H9 (cell line): ENCODE measurements around the gene GFI1. TPM values are rescaled to one million over a fixed set of nuclear protein-coding genes. Genes with fewer than 3 reads are reported as not detected.

Source experiments
- DNase-seq: peaks from one replicate; pipeline ENCODE4 v3.0.0-alpha.2; 2017
- H2AFZ ChIP-seq: one replicate; pipeline ENCODE4 v1.6.1; 2013; ENCODE audit warnings: mild to moderate bottlenecking, low read length, control low read depth, moderate library complexity
- H2AK5ac ChIP-seq: 2 replicates; pipeline ENCODE4 v1.6.1; 2013; ENCODE audit warnings: low read length, control low read depth, mixed read lengths; ENCODE audit not compliant: insufficient read length
- H2BK120ac ChIP-seq: one replicate; pipeline ENCODE4 v1.6.1; 2013; ENCODE audit warnings: low read depth, mild to moderate bottlenecking, low read length, control low read depth, inconsistent platforms; ENCODE audit not compliant: poor library complexity, severe bottlenecking
- H2BK12ac ChIP-seq: 2 replicates; pipeline ENCODE4 v1.6.1; 2013; ENCODE audit warnings: low read length, control low read depth, mixed read lengths, low read depth; ENCODE audit not compliant: insufficient read length
- H2BK15ac ChIP-seq: 2 replicates; pipeline ENCODE4 v1.6.1; 2013; ENCODE audit warnings: low read depth, low read length, control low read depth
- H2BK20ac ChIP-seq: one replicate; pipeline ENCODE4 v1.6.1; 2013; ENCODE audit warnings: low read depth, mild to moderate bottlenecking, low read length, control low read depth, inconsistent platforms; ENCODE audit not compliant: poor library complexity, severe bottlenecking
- H2BK5ac ChIP-seq: 2 replicates; pipeline ENCODE4 v1.6.1; 2013; ENCODE audit warnings: low read length, control low read depth, mixed read lengths; ENCODE audit not compliant: insufficient read length
- H3K14ac ChIP-seq: 2 replicates; pipeline ENCODE4 v1.6.1; 2013; ENCODE audit warnings: low read length, control low read depth; ENCODE audit not compliant: insufficient read depth
- H3K18ac ChIP-seq: 2 replicates; pipeline ENCODE4 v1.6.1; 2013; ENCODE audit warnings: low read depth, mild to moderate bottlenecking, mixed read lengths, low read length, control low read depth; ENCODE audit not compliant: insufficient read length
- H3K23ac ChIP-seq: 2 replicates; pipeline ENCODE4 v1.6.1; 2013; ENCODE audit warnings: low read length, control low read depth, mixed read lengths, low read depth; ENCODE audit not compliant: insufficient read length
- H3K23me2 ChIP-seq: 2 replicates; pipeline ENCODE4 v1.6.1; 2013; ENCODE audit warnings: low read depth, mild to moderate bottlenecking, mixed read lengths, low read length, control low read depth; ENCODE audit not compliant: insufficient read length, poor library complexity, severe bottlenecking
- H3K27ac ChIP-seq: 2 replicates; pipeline ENCODE4 v1.5.1; 2013; ENCODE audit warnings: low read length, control low read depth, mixed read lengths, low read depth; ENCODE audit not compliant: insufficient read length
- H3K27me3 ChIP-seq: 2 replicates; pipeline ENCODE4 v1.6.1; 2013; ENCODE audit warnings: low read length, control low read depth, inconsistent platforms; ENCODE audit not compliant: insufficient read depth
- H3K4ac ChIP-seq: 2 replicates; pipeline ENCODE4 v1.6.1; 2013; ENCODE audit warnings: low read depth, mild to moderate bottlenecking, control low read depth, inconsistent platforms, low read length, moderate library complexity
- H3K4me1 ChIP-seq: 2 replicates; pipeline ENCODE4 v1.6.1; 2013; ENCODE audit warnings: low read length, control low read depth, inconsistent platforms; ENCODE audit not compliant: insufficient read depth
- H3K4me2 ChIP-seq: 2 replicates; pipeline ENCODE4 v1.6.1; 2013; ENCODE audit warnings: low read length, control low read depth, mixed read lengths; ENCODE audit not compliant: insufficient read length, insufficient read depth
- H3K56ac ChIP-seq: 2 replicates; pipeline ENCODE4 v1.6.1; 2013; ENCODE audit warnings: low read depth, mild to moderate bottlenecking, mixed read lengths, low read length, control low read depth; ENCODE audit not compliant: insufficient read length
- H3K79me1 ChIP-seq: 2 replicates; pipeline ENCODE4 v1.6.1; 2013; ENCODE audit warnings: low read depth, mild to moderate bottlenecking, moderate library complexity, low read length, control low read depth, inconsistent platforms; ENCODE audit not compliant: insufficient read depth, poor library complexity, severe bottlenecking
- H3K79me2 ChIP-seq: 2 replicates; pipeline ENCODE4 v1.6.1; 2013; ENCODE audit warnings: low read length, control low read depth, inconsistent platforms; ENCODE audit not compliant: insufficient read depth
- H3K9ac ChIP-seq: 2 replicates; pipeline ENCODE4 v1.6.1; 2013; ENCODE audit warnings: low read length, control low read depth, mixed read lengths; ENCODE audit not compliant: insufficient read length; ENCODE audit errors: extremely low read depth
- H3K9me3 ChIP-seq: one replicate; pipeline ENCODE4 v1.6.1; 2013; ENCODE audit warnings: low read depth, low read length, inconsistent platforms; ENCODE audit not compliant: control insufficient read depth
- H3T11ph ChIP-seq: one replicate; pipeline ENCODE4 v1.6.1; 2013; ENCODE audit warnings: mild to moderate bottlenecking, low read length, control low read depth, inconsistent platforms
- H4K20me1 ChIP-seq: one replicate; pipeline ENCODE4 v1.6.1; 2013; ENCODE audit not compliant: control insufficient read depth, insufficient read length, insufficient read depth
- H4K5ac ChIP-seq: 2 replicates; pipeline ENCODE4 v1.6.1; 2013; ENCODE audit warnings: low read depth, mild to moderate bottlenecking, mixed read lengths, low read length, control low read depth; ENCODE audit not compliant: insufficient read length
- H4K8ac ChIP-seq: replicated peaks from 2 replicates; pipeline ENCODE4 v1.6.1; 2013; ENCODE audit warnings: low read length, control low read depth, mixed read lengths, low read depth; ENCODE audit not compliant: insufficient read length
- H4K91ac ChIP-seq: 2 replicates; pipeline ENCODE4 v1.6.1; 2013; ENCODE audit warnings: low read depth, mild to moderate bottlenecking, moderate library complexity, mixed read lengths, low read length, control low read depth; ENCODE audit not compliant: insufficient read length
- H3K27ac Mint-ChIP-seq, 3 experiments: 2 replicates in 2 of 3; 3 replicates in 1 of 3; pipeline ENCODE4 v1.8.0; 2020 to 2021; ENCODE audit warnings: mixed read lengths in 3 of 3, mild to moderate bottlenecking in 1 of 3, moderate library complexity in 1 of 3
- H3K27me3 Mint-ChIP-seq: 2 replicates; pipeline ENCODE4 v1.8.0; 2021; ENCODE audit warnings: low read depth, mild to moderate bottlenecking, moderate library complexity, mixed read lengths
- H3K36me3 Mint-ChIP-seq, 3 experiments: 2 replicates in 2 of 3; 3 replicates in 1 of 3; pipeline ENCODE4 v1.8.0; 2020 to 2021; ENCODE audit warnings: low read depth in 3 of 3, mixed read lengths in 3 of 3; ENCODE audit not compliant: insufficient read depth in 1 of 3
- H3K4me1 Mint-ChIP-seq, 2 experiments: 2 replicates each; pipeline ENCODE4 v1.8.0; 2020; ENCODE audit warnings: mixed read lengths in 2 of 2
- H3K4me3 Mint-ChIP-seq, 2 experiments: 2 replicates in 1 of 2; 3 replicates in 1 of 2; pipeline ENCODE4 v1.8.0; 2020 to 2021; ENCODE audit warnings: mild to moderate bottlenecking in 2 of 2, mixed read lengths in 2 of 2, moderate library complexity in 1 of 2
- H3K9me3 Mint-ChIP-seq, 2 experiments: 2 replicates in 1 of 2; 3 replicates in 1 of 2; pipeline ENCODE4 v1.8.0; 2020; ENCODE audit warnings: mild to moderate bottlenecking in 2 of 2, mixed read lengths in 2 of 2, moderate library complexity in 1 of 2
- WGBS: extraction: QIAGEN DNeasy Blood & Tissue Kit; methylation state at CpG from one replicate; pipeline ENCODE4 v1.1.7; 2013; ENCODE audit warnings: missing lambda C conversion rate, low lambda C conversion rate, mixed read lengths; ENCODE audit not compliant: insufficient read length; ENCODE audit errors: extremely low coverage; 5-methylcytosine and 5-hydroxymethylcytosine counted together
- total RNA-seq: library from RNA; stranded (reverse); gene quantifications from 2 replicates; pipeline ENCODE4 v1.2.1, GENCODE V29; 2021
- TF ChIP-seq, protein P1 (sequence below): fragments of 200-600 bp; sonication (generic); conservative IDR thresholded peaks from 3 replicates; pipeline ENCODE4 v1.8.0; 2021; ENCODE audit warnings: antibody characterized with exemption, mild to moderate bottlenecking

GFI1 gene
- total RNA-seq, 1 experiment from 2014 or later: 0.11 TPM

DNA sequence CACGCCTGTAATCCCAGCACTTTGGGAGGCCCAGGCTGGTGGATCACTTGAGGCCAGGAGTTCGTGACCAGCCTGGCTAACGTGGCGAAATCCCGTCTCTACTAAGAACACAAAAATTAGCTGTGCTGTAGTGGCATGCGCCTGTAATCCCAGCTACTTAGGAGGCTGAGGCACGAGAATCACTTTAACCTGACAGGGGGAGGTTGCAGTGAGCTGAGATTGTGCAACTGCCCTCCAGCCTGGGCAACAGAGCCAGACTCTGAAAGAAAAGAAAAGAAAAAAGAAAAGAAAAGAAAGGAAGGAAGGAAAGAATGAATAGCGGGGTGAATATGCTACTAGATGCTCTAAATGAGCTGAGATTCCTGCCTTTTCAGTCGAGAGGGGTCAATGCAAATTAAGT, 7.1 kb downstream of the GFI1 start:
- Histone ChIP-seq H4K91ac (no peak overlapping the region), H2BK15ac (no peak overlapping the region), H3K9me3 (no peaks in the 10 kb centered on the region), H4K5ac (no peak overlapping the region), H4K20me1 (no peaks in the 10 kb centered on the region), H3K23ac (no peak overlapping the region), H4K8ac (no peak overlapping the region), H2AFZ (no peak overlapping the region), H2BK5ac (no peak overlapping the region), H3K79me2 (no peaks in the 10 kb centered on the region), H3K4ac (no peak overlapping the region), H3K14ac (no peak overlapping the region), H3K27me3 (peaks cover 66% of the 10 kb centered on the region), H3K9ac (no peak overlapping the region), H3K4me2 (peak overlapping the region; percentile 74), H2BK12ac (no peak overlapping the region), H2AK5ac (no peak overlapping the region), H3T11ph (no peak overlapping the region), H3K4me1 (no peaks in the 10 kb centered on the region), H3K23me2 (peaks cover 27% of the 10 kb centered on the region), H3K27ac (no peak overlapping the region), H3K18ac (no peak overlapping the region), H2BK120ac (no peak overlapping the region), H3K56ac (no peak overlapping the region), H3K79me1 (no peaks in the 10 kb centered on the region), H2BK20ac (no peak overlapping the region)
- H3K9me3 Mint-ChIP-seq: peaks cover 5 to 14% of the 10 kb centered on the region in 2 experiments
- WGBS: no CpG with 5 or more reads among the region's 9 CpGs
- peaks cover 0 to 4% (median 0%) of the 10 kb centered on the region in 3 experiments; a peak in 2 of 7 replicates for H3K36me3 Mint-ChIP-seq
- 0 out of 7 replicates have a peak overlapping the region, but pooled peaks of 1 of the 3 experiments have one; percentile 29 for H3K27ac Mint-ChIP-seq
- H3K4me1 Mint-ChIP-seq: peaks cover 34 to 42% of the 10 kb centered on the region in 2 experiments
- peak overlapping the region in 1 of 2 experiments; percentile 78; a peak in 3 of 5 replicates for H3K4me3 Mint-ChIP-seq
- TF ChIP-seq, protein P1, sequence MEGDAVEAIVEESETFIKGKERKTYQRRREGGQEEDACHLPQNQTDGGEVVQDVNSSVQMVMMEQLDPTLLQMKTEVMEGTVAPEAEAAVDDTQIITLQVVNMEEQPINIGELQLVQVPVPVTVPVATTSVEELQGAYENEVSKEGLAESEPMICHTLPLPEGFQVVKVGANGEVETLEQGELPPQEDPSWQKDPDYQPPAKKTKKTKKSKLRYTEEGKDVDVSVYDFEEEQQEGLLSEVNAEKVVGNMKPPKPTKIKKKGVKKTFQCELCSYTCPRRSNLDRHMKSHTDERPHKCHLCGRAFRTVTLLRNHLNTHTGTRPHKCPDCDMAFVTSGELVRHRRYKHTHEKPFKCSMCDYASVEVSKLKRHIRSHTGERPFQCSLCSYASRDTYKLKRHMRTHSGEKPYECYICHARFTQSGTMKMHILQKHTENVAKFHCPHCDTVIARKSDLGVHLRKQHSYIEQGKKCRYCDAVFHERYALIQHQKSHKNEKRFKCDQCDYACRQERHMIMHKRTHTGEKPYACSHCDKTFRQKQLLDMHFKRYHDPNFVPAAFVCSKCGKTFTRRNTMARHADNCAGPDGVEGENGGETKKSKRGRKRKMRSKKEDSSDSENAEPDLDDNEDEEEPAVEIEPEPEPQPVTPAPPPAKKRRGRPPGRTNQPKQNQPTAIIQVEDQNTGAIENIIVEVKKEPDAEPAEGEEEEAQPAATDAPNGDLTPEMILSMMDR: no peak
- DNase-seq: no peak
- H3K27me3 Mint-ChIP-seq: peaks cover 99% of the 10 kb centered on the region
